UCSD-AML1 (cell line): ENCODE measurements around the gene GIPC2.
"Not testable (repeated sequence)": the region's sequence is repeated elsewhere in the genome, so short reads cannot be mapped to it uniquely, and the experiment has no call there.

Source experiments
- DNase-seq: peaks from one replicate; lab custom pipeline; 2025; ENCODE audit not compliant: unreplicated experiment; lab: John Stamatoyannopoulos, UW

Gene GIPC2

GRCh38 chr1:78094639-78095038, 48.9 kb downstream of the GIPC2 start:
- no peak for DNase-seq

GRCh38 chr1:78095593-78095992, 49.8 kb downstream of the GIPC2 start:
- DNase-seq: no peak

- no peak for DNase-seq
Measured at GRCh38 chr1:78096017-78096416, 50.3 kb downstream of the GIPC2 start.

GRCh38 chr1:78096976-78097375, 51.2 kb downstream of the GIPC2 start:
- DNase-seq: no peak

GRCh38 chr1:78101051-78101450, 55.3 kb downstream of the GIPC2 start:
- no peak for DNase-seq

- no peak for DNase-seq
Measured at GRCh38 chr1:78101514-78101913, 55.7 kb downstream of the GIPC2 start.

GRCh38 chr1:78102082-78102481, 56.3 kb downstream of the GIPC2 start:
- DNase-seq: no peak

GRCh38 chr1:78102916-78103315, 57.1 kb downstream of the GIPC2 start:
- DNase-seq: no peak

GRCh38 chr1:78104322-78104721, 58.6 kb downstream of the GIPC2 start:
- no peak for DNase-seq

GRCh38 chr1:78109659-78110058, 63.9 kb downstream of the GIPC2 start:
- DNase-seq: not testable (repeated sequence)

- no peak for DNase-seq
Measured at GRCh38 chr1:78113156-78113916, 67.6 kb downstream of the GIPC2 start.

- peak; percentile 35 for DNase-seq
Measured at GRCh38 chr1:78114034-78114956, 68.5 kb downstream of the GIPC2 start.

- not testable (repeated sequence) for DNase-seq
Measured at GRCh38 chr1:78120485-78120884, 74.7 kb downstream of the GIPC2 start.

- no peak for DNase-seq
Measured at GRCh38 chr1:78121710-78122109, 75.9 kb downstream of the GIPC2 start.

GRCh38 chr1:78122389-78122788, 76.6 kb downstream of the GIPC2 start:
- no peak for DNase-seq

- DNase-seq: no peak
Measured at GRCh38 chr1:78126506-78126905, 80.7 kb downstream of the GIPC2 start.

GRCh38 chr1:78132174-78132947, 86.6 kb downstream of the GIPC2 start:
- no peak for DNase-seq

GRCh38 chr1:78132948-78133322, 87.2 kb downstream of the GIPC2 start:
- DNase-seq: no peak

GRCh38 chr1:78136680-78137079, 90.9 kb downstream of the GIPC2 start:
- no peak for DNase-seq

- no peak for DNase-seq
Measured at GRCh38 chr1:78141531-78142231, 95.9 kb downstream of the GIPC2 start.

GRCh38 chr1:78142736-78143135, 97.0 kb downstream of the GIPC2 start:
- no peak for DNase-seq
